Ammon's horn (tissue), 1 donor: ENCODE results near the gene SEPTIN7.
"Not testable (repeated sequence)": the region's sequence is repeated elsewhere in the genome, so short reads cannot be mapped to it uniquely, and the experiment has no call there.

Source experiments
- DNase-seq: peaks from one replicate; pipeline ENCODE4 v3.0.0-alpha.2; 2016; ENCODE audit warnings: low spot score

Gene SEPTIN7

GRCh38 chr7:35800718-35801391 lies at the start of gene SEPTIN7:
SEPTIN7 (plus strand) TSS chr7:35801057; CDS start chr7:35801210, 153 bp downstream.
- peak; percentile 100 for DNase-seq

- no peak for DNase-seq
These were observed 48.1 kb upstream of the SEPTIN7 start for GRCh38 chr7:35752742-35753141.

- peak; percentile 85 for DNase-seq
These were observed 46.9 kb upstream of the SEPTIN7 start for GRCh38 chr7:35753761-35754603.

GRCh38 chr7:35754741-35755140 lies 46.1 kb upstream of the SEPTIN7 start:
- no peak for DNase-seq

GRCh38 chr7:35755711-35756110 lies 45.1 kb upstream of the SEPTIN7 start:
- no peak for DNase-seq

- DNase-seq: not testable (repeated sequence)
These were observed 44.4 kb upstream of the SEPTIN7 start for GRCh38 chr7:35756453-35756852.

GRCh38 chr7:35757574-35757973 lies 43.3 kb upstream of the SEPTIN7 start:
- no peak for DNase-seq

- no peak for DNase-seq
These were observed 42.4 kb upstream of the SEPTIN7 start for GRCh38 chr7:35758421-35758820.

- no peak for DNase-seq
These were observed 40.6 kb upstream of the SEPTIN7 start for GRCh38 chr7:35760143-35760745.

- no peak for DNase-seq
These were observed 38.8 kb upstream of the SEPTIN7 start for GRCh38 chr7:35761871-35762677.

GRCh38 chr7:35762781-35763180 lies 38.1 kb upstream of the SEPTIN7 start:
- DNase-seq: no peak

- peak; percentile 68 for DNase-seq
These were observed 32.5 kb upstream of the SEPTIN7 start for GRCh38 chr7:35768346-35768745.

GRCh38 chr7:35771776-35772175 lies 29.1 kb upstream of the SEPTIN7 start:
- no peak for DNase-seq

- DNase-seq: no peak
These were observed 26.9 kb upstream of the SEPTIN7 start for GRCh38 chr7:35773994-35774393.

- no peak for DNase-seq
These were observed 24.2 kb upstream of the SEPTIN7 start for GRCh38 chr7:35776686-35777085.

GRCh38 chr7:35777121-35777520 lies 23.7 kb upstream of the SEPTIN7 start:
- peak; percentile 84 for DNase-seq

- no peak for DNase-seq
These were observed 20.8 kb upstream of the SEPTIN7 start for GRCh38 chr7:35780070-35780469.

GRCh38 chr7:35781200-35781701 lies 19.6 kb upstream of the SEPTIN7 start:
- DNase-seq: peak; percentile 80

- no peak for DNase-seq
These were observed 18.9 kb upstream of the SEPTIN7 start for GRCh38 chr7:35781767-35782515.

- no peak for DNase-seq
These were observed 16.5 kb upstream of the SEPTIN7 start for GRCh38 chr7:35784332-35784731.

- peak; percentile 79 for DNase-seq
These were observed 15.6 kb upstream of the SEPTIN7 start for GRCh38 chr7:35785250-35785649.
